ENCODE results near the gene MGAT1. TPM values are rescaled to one million over a fixed set of nuclear protein-coding genes. Genes with fewer than 3 reads are reported as not detected.

The MGAT1 gene
- total RNA-seq, 1 experiment from 2014 or later, result 93.6 TPM

DNA sequence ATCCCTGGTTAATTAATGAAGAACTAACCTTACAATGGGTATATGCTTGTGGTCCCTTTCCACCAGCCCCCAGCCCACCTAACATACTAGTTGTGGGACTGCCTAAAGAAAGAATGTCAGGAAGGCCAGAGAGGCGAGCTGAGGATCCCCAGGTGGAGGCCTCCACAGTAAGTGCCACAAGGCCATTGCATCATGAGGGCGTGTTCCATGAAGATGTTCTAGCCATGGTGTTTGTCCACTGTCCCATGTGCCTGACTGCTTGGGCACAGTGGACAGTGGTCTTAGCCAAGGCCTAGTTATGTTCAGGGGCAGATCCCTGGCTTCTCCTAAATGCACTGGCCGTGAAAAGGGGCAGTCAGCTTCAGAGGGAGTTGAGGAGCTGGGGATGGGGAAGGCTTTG, 37.3 kb upstream of the MGAT1 start:
- H3K4me1 Mint-ChIP-seq, result peaks cover 10% of the 10 kb centered on the region
- no peak overlapping the region for H3K4me3 Mint-ChIP-seq
- no peak for TF ChIP-seq SOX15 (CRISPR knock-in tag; IDR thresholded peaks at IDR 0.05)
- TF ChIP-seq, protein P1, sequence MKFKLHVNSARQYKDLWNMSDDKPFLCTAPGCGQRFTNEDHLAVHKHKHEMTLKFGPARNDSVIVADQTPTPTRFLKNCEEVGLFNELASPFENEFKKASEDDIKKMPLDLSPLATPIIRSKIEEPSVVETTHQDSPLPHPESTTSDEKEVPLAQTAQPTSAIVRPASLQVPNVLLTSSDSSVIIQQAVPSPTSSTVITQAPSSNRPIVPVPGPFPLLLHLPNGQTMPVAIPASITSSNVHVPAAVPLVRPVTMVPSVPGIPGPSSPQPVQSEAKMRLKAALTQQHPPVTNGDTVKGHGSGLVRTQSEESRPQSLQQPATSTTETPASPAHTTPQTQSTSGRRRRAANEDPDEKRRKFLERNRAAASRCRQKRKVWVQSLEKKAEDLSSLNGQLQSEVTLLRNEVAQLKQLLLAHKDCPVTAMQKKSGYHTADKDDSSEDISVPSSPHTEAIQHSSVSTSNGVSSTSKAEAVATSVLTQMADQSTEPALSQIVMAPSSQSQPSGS (CRISPR knock-in tag; IDR thresholded peaks at IDR 0.05; ENCODE audit: borderline replicate concordance, low read depth), result no peak
- no peak for TF ChIP-seq GABPB1 (CRISPR knock-in tag; IDR thresholded peaks at IDR 0.05)
- no peak for TF ChIP-seq HMGXB4 (CRISPR knock-in tag; IDR thresholded peaks at IDR 0.05)
- TF ChIP-seq MAX (CRISPR knock-in tag; IDR thresholded peaks at IDR 0.05), result no peak
- no peak for TF ChIP-seq ZNF121 (CRISPR knock-in tag; IDR thresholded peaks at IDR 0.05)
- TF ChIP-seq ZNF532 (CRISPR knock-in tag; IDR thresholded peaks at IDR 0.05; ENCODE audit: borderline replicate concordance), result no peak
- TF ChIP-seq, protein P2, sequence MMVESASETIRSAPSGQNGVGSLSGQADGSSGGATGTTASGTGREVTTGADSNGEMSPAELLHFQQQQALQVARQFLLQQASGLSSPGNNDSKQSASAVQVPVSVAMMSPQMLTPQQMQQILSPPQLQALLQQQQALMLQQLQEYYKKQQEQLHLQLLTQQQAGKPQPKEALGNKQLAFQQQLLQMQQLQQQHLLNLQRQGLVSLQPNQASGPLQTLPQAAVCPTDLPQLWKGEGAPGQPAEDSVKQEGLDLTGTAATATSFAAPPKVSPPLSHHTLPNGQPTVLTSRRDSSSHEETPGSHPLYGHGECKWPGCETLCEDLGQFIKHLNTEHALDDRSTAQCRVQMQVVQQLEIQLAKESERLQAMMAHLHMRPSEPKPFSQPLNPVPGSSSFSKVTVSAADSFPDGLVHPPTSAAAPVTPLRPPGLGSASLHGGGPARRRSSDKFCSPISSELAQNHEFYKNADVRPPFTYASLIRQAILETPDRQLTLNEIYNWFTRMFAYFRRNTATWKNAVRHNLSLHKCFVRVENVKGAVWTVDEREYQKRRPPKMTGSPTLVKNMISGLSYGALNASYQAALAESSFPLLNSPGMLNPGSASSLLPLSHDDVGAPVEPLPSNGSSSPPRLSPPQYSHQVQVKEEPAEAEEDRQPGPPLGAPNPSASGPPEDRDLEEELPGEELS (CRISPR knock-in tag; IDR thresholded peaks at IDR 0.05), result no peak
- TF ChIP-seq, protein P3, sequence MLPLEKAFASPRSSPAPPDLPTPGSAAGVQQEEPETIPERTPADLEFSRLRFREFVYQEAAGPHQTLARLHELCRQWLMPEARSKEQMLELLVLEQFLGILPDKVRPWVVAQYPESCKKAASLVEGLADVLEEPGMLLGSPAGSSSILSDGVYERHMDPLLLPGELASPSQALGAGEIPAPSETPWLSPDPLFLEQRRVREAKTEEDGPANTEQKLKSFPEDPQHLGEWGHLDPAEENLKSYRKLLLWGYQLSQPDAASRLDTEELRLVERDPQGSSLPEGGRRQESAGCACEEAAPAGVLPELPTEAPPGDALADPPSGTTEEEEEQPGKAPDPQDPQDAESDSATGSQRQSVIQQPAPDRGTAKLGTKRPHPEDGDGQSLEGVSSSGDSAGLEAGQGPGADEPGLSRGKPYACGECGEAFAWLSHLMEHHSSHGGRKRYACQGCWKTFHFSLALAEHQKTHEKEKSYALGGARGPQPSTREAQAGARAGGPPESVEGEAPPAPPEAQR (CRISPR knock-in tag; IDR thresholded peaks at IDR 0.05), result no peak
- TF ChIP-seq ELF4 (CRISPR knock-in tag; IDR thresholded peaks at IDR 0.05; ENCODE audit: low read depth), result no peak
- H3K36me3 Mint-ChIP-seq, result peaks cover 21% of the 10 kb centered on the region
- H3K27me3 Mint-ChIP-seq (ENCODE audit: low read depth), result peaks cover 21% of the 10 kb centered on the region
- ATAC-seq (no peak), DNase-seq (ENCODE audit: low spot score) (no peak)
- H3K9me3 Mint-ChIP-seq, result peaks cover 31% of the 10 kb centered on the region
- ChIA-PET POLR2A (no interaction called here), CTCF (interaction anchor here (1.2 kb wide), 1 partner anchor 29 kb away, joined by 3 read pairs; no protein-coding TSS in a partner anchor)
- no peak overlapping the region for H3K27ac Mint-ChIP-seq

DNA sequence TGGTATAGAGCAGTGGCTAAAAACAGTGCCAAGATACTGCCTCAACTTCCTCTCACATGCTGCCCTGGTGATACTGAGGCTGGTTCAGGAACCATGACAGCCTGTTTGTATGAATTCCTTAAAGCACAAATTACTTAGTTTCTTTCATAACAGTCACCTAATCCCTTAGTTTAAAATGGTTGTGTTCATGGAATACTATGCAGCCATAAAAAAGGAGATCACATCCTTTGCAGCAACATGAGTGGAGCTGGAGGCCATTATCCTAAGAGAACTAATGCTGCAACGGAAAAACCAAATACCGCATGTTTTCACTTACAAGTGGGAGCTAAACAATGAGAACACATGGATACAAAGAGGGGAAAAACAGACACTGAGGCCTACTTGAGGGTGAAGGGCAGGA, 36.6 kb upstream of the MGAT1 start:
- Mint-ChIP-seq H3K4me3 (no peak overlapping the region), H3K9me3 (peaks cover 25% of the 10 kb centered on the region), H3K27ac (no peak overlapping the region), H3K4me1 (peaks cover 3% of the 10 kb centered on the region), H3K27me3 (ENCODE audit: low read depth) (peaks cover 14% of the 10 kb centered on the region), H3K36me3 (peaks cover 14% of the 10 kb centered on the region)
- POLR2A ChIA-PET, result no interaction called here
- ATAC-seq (no peak), DNase-seq (ENCODE audit: low spot score) (no peak)
- TF ChIP-seq ZNF671 (CRISPR knock-in tag; IDR thresholded peaks at IDR 0.05) (no peak), RORB (CRISPR knock-in tag; IDR thresholded peaks at IDR 0.05) (no peak)
- TF ChIP-seq, protein P4, sequence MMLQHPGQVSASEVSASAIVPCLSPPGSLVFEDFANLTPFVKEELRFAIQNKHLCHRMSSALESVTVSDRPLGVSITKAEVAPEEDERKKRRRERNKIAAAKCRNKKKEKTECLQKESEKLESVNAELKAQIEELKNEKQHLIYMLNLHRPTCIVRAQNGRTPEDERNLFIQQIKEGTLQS (CRISPR knock-in tag; conservative IDR thresholded peaks at IDR 0.05), result no peak
- CTCF ChIA-PET, result interaction anchor here (0.6 to 1.2 kb wide), 2 partner anchors 21 to 30 kb away, joined by 3 to 4 read pairs; no protein-coding TSS in a partner anchor
